A172 (cell line): ENCODE measurements around the gene STPG4. TPM values are rescaled to one million over a fixed set of nuclear protein-coding genes. Genes with fewer than 3 reads are reported as not detected.
"Not testable (repeated sequence)": the region's sequence is repeated elsewhere in the genome, so short reads cannot be mapped to it uniquely, and the experiment has no call there.

Experiments used
- DNase-seq: peaks from one replicate; pipeline ENCODE4 v3.0.0-alpha.2; 2015; ENCODE audit warnings: low spot score
- total RNA-seq: library from RNA; depleted of rRNA; stranded (reverse); fragments of >200 nt; shearing (Covaris generic); gene quantifications from 2 replicates; pipeline ENCODE4 v1.2.3, GENCODE V29; 2014

Gene STPG4
- total RNA-seq, 1 experiment from 2014 or later = 0.62 TPM

DNA sequence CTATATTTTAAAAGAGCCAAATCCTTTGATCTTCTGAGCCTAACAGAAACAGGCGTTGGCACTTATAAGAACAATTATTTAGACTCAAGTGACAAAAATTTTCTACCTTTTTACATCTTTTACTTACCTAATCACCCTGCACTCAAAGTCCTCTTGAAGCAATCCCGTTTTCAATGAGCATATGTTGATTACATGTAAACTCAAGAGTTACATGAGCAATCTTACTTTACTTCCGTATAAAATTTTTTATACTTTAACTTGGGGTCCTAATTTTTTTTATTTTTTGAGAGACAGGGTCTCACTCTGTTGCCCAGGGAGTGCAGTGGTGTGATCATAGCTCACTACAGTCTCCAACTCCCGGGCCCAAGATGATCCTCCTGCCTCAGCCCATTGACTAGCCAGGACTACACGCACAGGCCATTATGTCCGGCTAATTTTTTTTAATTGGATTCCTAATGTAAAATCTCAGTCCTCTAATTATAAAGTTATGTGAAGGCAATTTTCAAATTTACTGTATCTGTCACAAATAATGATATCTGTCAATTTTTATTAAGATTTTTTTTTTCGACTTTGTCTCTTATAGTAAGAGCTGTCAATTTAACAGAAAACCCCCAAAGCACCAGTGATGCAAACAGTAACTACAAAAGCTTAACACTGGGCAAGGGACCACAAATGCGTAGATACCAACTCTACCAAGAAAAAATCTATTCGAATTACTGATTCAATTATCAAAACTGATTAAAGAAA is 19.1 kb upstream of the STPG4 start:
- no peak for DNase-seq

DNA sequence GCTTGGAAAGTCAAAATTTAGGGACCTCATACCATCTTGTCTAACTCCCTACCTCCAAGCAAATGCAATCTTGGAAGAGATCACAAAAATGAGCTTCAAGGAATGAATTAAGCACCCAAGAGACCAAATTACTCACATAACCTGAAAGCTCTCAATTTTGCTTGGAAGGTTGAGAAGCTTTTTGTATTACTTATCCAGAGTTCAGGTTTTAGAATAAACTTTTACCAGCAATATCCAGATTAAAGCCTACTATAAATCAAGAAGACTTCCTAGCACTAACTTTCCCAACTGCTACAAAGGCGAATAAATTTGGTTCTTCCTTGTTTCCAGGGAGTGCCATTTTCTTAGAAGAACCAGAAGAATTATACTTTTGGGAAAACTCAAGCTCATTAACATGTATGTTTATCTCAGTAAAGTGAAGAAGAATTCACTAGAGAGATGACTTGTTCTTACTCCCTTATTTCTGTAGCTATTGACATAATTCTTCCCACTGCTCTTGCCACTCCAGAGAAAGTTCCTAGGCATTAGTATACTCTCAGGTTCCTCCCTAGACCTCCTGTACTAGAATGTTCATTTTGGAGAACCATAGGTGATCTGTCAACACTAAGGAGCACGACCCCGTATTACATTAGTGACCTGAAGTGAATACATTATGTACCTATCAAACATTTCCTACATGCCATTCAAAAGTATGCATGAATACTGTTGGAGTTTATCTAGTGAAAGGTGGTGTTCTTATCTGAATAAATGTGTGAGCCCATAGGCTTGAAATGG is 18.0 kb upstream of the STPG4 start:
- DNase-seq = no peak

DNA sequence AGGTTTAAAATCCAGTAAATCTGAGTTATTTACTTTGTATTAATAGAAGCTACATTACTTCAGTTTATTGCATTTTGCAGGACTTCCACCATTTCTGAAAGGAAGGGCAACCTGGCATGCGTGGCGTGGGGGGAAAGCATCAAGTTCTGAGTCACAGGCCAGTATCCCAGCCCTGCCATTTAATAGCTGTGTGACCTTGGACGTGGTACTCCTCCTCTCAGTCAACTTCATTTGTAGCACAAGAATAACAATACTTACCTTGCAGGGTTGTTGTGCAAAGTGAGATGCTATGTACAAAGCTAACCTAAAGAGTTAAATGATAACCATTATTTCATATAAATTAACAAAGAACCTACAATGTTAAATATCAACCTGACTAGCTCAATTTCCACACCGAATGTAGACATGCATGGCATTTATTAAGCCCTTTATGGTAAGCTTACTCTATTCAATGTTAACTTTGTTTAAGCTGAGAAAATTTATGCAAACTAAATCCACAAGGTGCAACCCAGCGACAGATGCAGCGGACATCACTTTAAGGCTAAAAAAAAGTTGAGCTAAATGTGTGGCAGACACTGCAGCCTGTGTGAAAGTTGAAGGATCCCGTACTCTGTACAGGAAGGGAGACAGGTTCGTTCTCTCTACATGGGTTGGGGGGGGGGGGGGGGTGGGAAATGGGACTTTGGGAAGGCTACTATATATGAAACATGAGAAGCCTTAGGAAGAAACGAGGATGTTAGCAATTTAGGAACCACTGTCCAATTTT is 17.2 kb upstream of the STPG4 start:
- peak; percentile 46 for DNase-seq

DNA sequence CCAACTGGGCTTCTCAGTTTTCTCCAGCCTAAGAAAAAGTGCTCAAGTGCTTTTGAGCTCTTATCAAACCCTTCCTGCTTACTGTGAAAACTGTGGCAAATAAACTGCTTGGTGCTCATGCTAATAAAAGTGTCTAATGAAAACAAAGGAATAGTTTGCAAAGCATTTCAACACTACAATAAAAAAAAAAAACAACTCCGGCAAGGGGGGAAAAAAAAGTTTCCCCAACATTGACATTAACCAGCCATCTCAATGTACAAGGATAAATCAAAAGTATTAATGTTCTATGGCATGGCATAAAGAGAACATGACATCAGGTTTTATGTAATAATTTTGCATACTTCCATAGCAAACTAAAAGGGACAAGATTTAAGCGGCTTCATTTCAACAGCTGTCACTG is 14.7 kb upstream of the STPG4 start:
- DNase-seq = no peak

DNA sequence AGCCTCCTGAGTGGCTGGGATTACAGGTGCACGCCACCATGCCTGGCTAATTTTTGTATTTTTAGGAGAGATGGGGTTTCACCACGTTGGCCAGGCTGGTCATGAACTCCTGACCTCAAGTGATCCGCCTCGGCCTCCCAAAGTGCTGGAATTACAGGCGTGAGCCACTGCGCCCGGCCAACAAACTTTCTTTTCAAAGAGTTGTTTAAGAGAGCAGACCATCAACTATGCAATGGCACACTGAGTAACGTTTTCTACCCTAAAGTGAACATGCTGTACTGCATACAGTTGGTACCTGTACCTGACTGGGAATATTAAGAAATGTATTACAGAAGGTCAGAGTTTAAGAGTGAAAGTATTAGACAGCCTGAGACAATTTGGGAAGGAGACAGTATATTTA is 13.8 kb upstream of the STPG4 start:
- DNase-seq = not testable (repeated sequence)

DNA sequence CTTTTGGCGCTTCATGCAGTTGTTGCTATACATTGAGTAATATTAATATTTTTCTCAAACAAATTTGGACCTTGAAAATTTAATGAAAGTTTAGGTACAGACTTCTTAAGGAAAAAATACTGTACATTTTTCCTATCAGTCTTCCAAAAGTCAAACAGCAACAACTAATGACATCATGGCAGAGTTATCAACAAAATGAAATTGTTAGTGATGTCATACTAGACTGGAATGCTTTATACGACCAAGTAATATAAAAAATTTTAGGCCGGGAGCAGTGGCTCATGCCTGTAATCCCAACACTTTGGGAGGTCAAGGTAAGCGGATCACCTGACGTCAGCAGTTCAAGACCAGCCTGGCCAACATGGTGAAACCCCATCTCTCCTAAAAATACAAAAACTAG is 12.0 kb upstream of the STPG4 start:
- DNase-seq = no peak

DNA sequence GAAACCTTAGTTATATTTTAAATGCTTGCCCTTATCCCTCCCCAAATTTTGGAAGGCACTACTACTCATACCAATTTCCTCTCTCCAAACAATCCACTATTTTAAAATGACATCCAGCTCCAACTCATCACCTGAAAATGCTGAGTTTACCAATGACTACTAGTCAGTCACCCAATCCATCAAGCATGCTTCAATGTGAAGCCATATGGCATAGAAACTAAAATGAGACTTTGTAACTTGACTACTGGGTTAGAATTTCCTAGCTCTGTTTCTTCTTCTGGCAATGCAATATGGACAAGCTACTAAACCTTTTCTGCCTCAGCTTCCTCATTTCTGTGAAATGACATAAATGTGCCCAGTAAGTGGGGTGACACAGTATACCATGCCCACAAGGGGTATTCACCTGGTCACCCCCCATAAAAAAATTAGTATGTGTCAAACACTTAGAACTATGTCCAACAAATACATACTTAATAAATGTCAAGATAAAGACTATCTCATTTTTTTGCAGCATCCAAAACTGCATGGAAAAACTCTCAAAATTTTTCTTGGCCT is 10.0 kb upstream of the STPG4 start:
- no peak for DNase-seq

DNA sequence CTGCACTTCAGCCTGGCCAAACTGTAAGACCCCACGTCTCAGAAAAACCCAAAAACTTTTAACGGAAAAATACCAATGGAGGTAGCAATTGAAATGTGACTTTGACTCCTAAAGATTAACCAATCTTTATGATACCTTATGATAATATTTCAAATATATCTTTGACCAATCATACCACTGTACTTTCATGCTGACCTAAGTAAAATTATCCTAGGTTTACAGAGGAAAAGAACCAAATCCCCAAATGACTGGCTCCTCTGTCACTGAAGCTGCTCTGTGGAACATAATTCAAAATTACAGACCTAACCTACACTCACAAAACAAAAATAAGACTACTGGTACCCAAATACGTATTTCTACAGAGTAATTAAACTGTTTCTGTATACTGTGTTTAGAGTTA is 7.7 kb upstream of the STPG4 start:
- no peak for DNase-seq

DNA sequence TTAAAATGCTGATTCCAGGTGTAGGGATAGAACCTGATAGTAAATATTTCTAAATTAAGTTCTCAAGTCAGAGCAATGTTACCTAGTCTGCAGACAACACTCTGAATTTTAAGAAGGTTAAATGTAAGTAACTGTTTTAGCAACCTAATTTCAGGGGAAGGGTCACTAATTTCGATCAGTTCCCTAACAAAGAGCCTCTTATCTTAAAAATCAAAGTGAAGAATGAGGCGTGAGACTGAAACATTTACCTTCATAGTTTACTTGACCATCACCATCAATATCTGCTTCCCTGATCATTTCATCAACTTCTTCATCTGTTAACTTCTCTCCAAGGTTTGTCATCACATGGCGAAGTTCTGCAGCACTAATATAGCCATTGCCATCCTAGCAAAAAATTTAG is 6.4 kb upstream of the STPG4 start:
- DNase-seq = no peak

DNA sequence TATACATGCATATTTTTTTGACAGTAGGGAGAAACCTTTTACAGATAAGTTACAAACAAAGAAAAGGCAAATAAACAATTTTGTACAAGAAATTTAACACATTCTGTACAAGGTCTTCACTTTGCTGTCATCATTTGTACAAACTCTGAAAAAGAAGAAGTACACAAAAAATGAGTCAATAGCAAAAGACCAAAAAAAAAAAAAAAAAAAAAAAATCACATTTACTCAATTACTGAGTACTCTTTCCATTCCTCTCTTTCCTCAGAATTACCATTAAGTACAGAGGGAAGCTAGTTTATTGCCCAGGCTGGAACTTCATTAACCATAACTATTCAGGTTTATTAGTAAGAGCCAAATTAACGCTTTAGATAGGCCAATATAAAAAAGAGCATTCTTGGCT is 5.6 kb upstream of the STPG4 start:
- DNase-seq = no peak

DNA sequence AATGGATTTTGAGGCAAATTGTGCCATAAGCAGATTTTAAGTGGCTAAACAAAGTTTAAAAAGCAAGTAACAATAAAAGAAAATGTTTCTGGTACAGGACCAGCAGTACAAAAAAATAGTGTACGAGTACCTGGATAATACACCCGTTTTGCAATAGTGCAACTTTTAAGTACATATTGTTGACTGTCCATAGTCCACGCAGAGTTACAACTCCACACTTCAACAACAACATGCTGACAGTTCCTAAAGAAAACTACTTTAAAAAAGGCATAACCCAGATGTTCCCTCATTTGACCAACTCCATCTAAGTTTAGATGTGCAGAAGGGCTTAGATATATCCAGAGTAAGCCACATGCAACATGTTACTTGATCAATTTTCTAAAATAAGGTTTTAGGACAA is 5.1 kb upstream of the STPG4 start:
- no peak for DNase-seq

DNA sequence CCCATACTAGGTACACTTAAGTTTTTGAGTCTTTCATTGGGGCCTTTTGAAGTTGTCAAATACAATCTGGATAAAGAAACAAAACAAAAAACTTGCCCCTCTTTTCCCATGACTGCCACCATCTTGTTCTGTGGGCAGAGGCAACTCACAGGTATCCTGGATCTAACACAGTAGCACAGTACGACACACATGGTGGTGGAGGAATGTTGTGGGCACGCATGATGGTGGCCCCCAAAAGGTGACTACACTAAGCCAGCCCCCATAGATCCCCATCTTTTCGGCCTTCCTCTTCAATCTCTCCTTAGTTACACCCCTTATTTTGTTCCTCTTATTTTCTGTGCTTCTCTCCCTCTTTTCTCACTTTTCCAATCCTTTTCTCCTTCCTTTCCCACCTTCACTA is 4.5 kb upstream of the STPG4 start:
- no peak for DNase-seq

DNA sequence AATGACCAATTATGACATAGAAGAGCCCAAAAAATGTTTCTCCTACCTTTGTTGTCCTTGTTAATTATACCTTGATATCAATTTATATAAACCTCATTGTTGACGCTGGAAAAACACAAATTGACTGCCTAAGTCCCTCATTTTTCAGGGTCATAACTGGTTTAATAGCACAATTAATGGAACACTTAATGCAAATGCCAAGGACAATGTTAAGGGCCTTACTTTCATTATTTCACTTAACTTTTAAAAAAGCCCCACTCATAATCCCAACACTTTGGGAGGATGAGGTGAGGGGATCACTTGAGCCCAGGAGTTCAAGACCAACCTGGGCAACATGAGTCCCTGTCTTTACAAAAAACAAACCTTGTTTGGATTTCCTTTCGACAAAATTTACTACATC is 3.5 kb upstream of the STPG4 start:
- no peak for DNase-seq

DNA sequence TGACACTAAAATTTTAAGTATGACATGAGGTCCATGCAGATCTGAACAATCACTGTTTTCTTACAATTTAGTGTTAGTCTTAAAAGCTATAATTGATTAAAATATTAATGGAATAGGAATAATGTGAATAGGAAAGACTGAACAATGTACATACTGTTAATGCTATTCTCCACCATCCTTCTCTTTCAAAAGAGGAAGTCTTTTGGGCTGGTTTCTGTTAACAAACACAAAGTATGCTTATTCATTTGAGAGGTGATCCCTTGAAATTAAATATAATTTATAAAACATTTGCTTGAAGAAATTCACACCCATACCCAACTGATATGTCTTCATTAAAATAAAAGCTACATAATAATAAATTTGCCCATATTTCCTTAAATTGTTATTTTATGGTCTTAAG is 2.3 kb downstream of the STPG4 start:
- DNase-seq = no peak

DNA sequence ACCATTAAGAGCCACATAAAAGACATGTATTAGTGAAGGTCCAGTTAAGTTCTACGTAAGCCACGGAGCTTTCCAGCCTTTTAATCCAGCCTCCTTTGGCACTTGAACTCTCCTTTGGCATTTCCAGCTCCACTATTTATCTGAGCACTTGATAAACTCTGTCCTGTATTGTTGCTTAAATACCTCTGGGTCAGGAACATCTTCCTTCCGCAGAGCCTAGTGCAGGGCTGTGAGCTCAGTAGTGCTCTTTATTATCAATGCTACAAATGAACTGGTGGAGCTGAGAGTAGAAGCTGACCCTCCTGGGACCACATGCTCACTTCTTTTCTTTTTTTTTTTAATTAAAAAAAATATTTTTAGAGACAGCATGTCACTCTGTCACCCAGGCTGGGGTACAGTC is 4.9 kb downstream of the STPG4 start:
- DNase-seq = no peak

DNA sequence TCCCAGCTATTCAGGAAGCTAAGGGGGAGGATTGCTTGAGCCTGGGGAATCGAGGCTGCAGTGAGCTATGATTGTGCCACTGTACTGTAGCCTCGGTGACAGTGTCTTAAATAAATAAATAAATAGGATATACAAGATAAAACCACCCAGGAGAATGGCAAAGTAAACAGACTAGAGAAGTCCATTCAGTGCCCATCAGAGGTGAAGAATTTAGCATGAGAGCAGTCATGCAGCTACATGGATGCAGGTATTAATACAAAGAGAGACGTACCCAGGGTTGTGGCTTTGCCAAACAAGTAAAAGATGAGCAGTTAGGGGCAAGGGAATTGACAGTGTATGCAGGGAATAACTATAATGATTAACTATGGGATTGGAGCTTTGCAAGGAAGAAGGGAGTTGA is 8.1 kb downstream of the STPG4 start:
- DNase-seq = no peak

DNA sequence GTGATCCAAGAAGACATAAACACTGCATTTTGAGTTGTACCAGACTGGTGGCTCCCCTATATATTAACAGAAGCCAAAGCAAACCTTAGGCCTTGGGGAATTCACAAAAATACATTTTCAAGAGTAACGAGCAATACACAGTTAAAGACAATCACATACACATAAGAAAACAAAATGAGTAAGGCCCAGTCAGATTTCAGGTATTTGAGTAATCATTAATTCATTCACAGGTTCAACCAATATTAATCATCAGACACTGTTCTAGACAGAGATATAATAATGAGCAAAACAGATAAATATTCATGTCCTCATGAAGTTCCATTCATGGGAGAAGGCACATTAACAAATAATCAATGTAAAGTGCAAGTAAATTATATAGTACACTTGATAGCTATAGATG is 9.6 kb downstream of the STPG4 start:
- DNase-seq = no peak

DNA sequence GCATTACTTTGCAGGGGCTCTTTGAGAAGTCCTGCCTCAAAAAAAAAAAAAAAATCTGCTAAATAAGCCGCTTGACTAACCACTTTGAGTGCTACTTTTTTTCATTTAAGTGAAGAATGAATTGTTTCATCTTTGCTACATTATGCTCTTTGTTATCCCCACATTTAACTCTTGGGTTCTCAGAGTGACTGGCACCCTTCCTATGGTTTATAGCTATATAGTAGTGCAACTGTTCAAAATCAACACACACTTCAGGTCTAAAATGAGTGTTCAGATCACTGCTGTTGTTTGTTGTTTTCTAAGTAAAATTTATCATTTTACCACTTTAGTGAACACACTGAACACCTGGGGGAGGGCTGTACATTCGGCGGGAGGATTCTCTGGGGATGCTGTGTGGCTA is 13.6 kb downstream of the STPG4 start:
- DNase-seq = no peak

DNA sequence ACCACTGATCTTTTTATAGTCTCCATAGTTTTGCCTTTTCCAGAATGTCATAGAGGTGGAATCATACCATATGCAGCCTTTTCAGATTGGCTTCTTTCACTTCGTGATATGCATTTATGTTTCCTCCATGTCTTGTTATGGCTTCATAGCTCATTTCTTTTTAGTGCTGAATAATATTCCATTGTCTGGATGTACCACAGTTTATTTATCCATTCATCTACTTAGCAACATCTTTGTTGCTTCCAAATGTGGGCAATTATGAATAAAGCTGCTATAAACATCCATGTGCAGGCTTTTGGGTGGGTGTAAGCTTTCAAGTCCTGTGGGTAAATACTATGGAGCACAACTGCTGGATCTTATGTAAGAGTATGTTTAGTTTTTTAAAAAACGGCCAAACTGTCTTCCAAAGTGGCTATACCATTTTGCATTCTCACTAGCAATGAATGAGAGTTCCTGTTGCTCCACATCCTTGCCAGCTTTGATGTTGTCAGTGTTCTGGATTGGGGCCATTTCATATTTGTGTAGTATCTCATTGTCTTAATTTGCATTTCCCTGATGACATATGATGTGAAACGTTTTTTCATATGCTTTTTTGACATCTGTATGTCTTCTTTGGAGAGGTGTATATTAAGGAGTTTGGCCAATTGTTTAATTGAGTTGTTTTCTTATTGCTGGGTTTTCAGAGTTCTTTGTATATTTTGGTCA is 20.6 kb downstream of the STPG4 start:
- no peak for DNase-seq

DNA sequence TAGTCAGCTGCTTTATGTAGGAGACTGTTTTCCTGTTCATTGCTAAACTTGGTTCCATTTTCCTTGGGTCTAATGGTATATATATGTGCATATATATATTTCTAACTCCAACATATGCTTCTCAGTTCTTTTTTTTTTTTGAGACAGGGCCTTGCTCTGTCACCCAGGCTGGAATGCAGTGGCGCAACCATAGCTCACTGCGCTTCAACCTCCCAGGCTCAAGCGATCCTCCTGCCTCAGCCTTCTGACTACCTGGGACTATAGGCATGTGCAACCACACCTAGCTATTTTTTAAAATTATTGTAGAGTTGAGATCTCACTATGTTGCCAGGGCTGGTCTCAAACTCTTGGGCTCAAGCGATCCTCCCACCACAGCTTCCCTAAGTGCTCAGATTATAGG is 22.1 kb downstream of the STPG4 start:
- no peak for DNase-seq

DNA sequence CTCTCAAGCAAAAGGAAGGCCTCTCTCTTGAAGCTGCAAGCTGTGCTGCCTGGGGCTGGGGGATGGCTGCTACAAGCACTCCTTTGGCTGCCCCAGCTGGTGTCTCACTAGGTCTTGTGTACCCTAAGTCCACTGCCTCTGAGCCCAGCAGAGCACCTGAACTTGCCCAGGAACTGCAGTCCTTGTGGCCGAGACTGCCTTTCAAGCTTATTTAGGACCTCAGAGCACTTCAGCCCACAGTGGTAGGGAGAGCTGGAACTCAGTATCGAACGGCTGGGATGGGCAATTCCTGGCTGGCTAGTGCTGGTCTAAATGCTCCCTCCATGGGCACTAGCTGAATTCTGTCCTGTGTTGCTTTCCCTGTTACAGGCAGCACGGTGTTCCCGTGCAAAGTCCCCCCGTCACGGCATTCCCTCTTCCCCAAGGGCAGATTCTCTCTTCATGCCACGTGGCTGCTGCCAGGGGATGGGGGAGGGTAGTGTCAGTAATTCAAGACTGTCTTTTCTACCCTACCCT is 25.9 kb downstream of the STPG4 start:
- no peak for DNase-seq

DNA sequence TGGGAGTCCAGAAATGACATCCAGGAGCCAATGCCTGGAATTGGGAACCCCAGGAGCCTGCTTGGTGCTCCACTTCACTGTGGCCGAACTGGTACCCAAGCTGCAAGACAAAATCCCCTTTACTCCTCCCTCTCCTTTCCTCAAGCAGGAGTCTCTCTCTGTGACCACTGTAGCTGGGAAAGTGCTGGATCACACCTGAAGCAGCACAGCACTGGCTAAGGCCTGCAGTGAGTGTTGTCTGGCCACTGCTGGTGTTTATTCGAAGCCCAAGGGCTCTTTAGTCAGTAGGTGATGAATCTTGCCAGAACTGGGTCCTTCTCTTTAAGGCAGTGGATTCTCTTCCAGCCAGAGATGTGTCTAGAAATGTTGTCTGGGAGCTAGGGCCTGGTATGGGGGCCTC is 26.4 kb downstream of the STPG4 start:
- DNase-seq = no peak
